Kidney (tissue), 14 donors: ENCODE measurements around the gene RHBDL2. TPM values are rescaled to one million over a fixed set of nuclear protein-coding genes. Genes with fewer than 3 reads are reported as not detected.
"Not testable (repeated sequence)": the region's sequence is repeated elsewhere in the genome, so short reads cannot be mapped to it uniquely, and the experiment has no call there.

Experiments used
- DNase-seq, 5 donors: peaks; one replicate each; pipeline ENCODE4 v3.0.0-alpha.2; 2013 to 2020
- FAIRE-seq: peaks from 2 replicates; lab custom pipeline; 2012; peaks lifted over from hg19 to GRCh38; lab: Jason Lieb, UNC
- H3K27ac ChIP-seq, 2 donors: one replicate each; pipeline ENCODE4 v1.7.0; 2013; ENCODE audit warnings: low read depth in 2 of 2, low read length in 2 of 2, inconsistent platforms in 1 of 2
- H3K27me3 ChIP-seq: one replicate; pipeline ENCODE4 v1.7.1; 2013; ENCODE audit warnings: low read length, inconsistent platforms; ENCODE audit not compliant: control insufficient read depth, insufficient read depth
- H3K36me3 ChIP-seq, 3 donors: one replicate each; pipeline versions ENCODE4 v1.7.0 to v1.7.1; 2013; ENCODE audit warnings: low read length in 3 of 3, control low read depth in 1 of 3, inconsistent platforms in 1 of 3; ENCODE audit not compliant: insufficient read depth in 3 of 3, control insufficient read depth in 2 of 3
- H3K4me1 ChIP-seq, 3 donors: one replicate each; pipeline versions ENCODE4 v1.7.0 to v1.7.1; 2013; ENCODE audit warnings: low read length in 3 of 3, inconsistent platforms in 1 of 3, low read depth in 1 of 3; ENCODE audit not compliant: control insufficient read depth in 2 of 3, insufficient read depth in 2 of 3
- H3K4me3 ChIP-seq, 3 donors: one replicate each; pipeline versions ENCODE4 v1.7.0 to v1.8.1; 2013; ENCODE audit warnings: low read length in 3 of 3, control low read depth in 1 of 3, inconsistent platforms in 1 of 3
- H3K9ac ChIP-seq, 3 donors: one replicate each; pipeline versions ENCODE4 v1.7.0 to v1.7.1; 2013; ENCODE audit warnings: low read length in 3 of 3, control low read depth in 1 of 3, inconsistent platforms in 1 of 3
- H3K9me3 ChIP-seq, 3 donors: one replicate each; pipeline versions ENCODE4 v1.7.0 to v1.7.1; 2013; ENCODE audit warnings: low read length in 3 of 3, control low read depth in 1 of 3, inconsistent platforms in 1 of 3; ENCODE audit not compliant: control insufficient read depth in 2 of 3, insufficient read depth in 1 of 3
- intact Hi-C: fragments of 100-400 bp; cut with DNase I; formaldehyde crosslinking; loops from one replicate; pipeline ENCODE4 v1.11.1; 2022
- polyA plus RNA-seq: library from polyadenylated mRNA; stranded (reverse); fragments of 350-450 nt; fragmentation: Illumina TruSeq; extraction: RNeasy Lipid Tissue Mini Kit (QIAGEN cat#74804); gene quantifications from one replicate; pipeline ENCODE4 v1.2.3, GENCODE V29; 2014; ENCODE audit warnings: low read depth, low replicate concordance; ENCODE audit not compliant: insufficient read depth
- total RNA-seq: library from RNA; stranded (reverse); fragmentation: NEBNext Ultra II Directional; extraction: Animal tissue kit (Norgen Biotek cat#: 25700); gene quantifications from one replicate; pipeline ENCODE4 v1.2.1, GENCODE V29; 2021
- TF ChIP-seq, protein P1 (sequence below): IDR thresholded peaks from 3 replicates; pipeline ENCODE4 v1.5.1; 2012; ENCODE audit warnings: mild to moderate bottlenecking, moderate library complexity, borderline replicate concordance; ENCODE audit not compliant: insufficient read depth; ENCODE audit errors: extremely low read depth
- donor health status: control.
- donor health status: control.
- donor health status: control.
- donor health status: control.
- donor health status: control.
- donor health status: DM: yes; HTN: yes; CAD: no.
- donor health status: Normal renal cell carcinoma (clear cell type).

Gene RHBDL2
- total and polyA plus RNA-seq, 2 donors from 2014 or later = 0.34 to 2.1 TPM

DNA sequence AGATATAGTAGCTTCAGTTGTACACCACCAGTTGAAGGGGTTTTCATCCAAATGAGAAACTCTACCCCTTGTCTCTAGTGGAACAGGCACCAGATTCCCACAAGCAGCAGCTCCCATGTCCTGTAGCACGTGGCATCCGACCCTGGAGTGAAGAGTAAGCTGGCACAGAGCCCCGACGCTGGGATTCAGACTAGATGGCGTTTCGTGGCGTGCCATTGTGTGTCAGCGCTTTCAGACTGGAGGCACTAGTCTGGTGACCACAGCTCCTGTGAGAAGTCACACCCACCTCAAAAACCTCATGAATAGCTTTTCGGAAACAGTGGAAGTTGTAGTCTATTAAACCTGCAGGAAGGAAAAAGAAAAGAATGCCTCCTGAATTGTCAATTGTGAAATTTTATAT lies 102.3 kb downstream of the RHBDL2 start:
- Histone ChIP-seq H3K4me1 (no peaks in the 10 kb centered on the region), H3K36me3 (peaks cover 2 to 15% (median 14%) of the 10 kb centered on the region in 3 donors), H3K27ac (no peak overlapping the region), H3K9me3 (no peaks in the 10 kb centered on the region), H3K4me3 (no peak overlapping the region), H3K27me3 (no peaks in the 10 kb centered on the region), H3K9ac (no peak overlapping the region)
- TF ChIP-seq, protein P1, sequence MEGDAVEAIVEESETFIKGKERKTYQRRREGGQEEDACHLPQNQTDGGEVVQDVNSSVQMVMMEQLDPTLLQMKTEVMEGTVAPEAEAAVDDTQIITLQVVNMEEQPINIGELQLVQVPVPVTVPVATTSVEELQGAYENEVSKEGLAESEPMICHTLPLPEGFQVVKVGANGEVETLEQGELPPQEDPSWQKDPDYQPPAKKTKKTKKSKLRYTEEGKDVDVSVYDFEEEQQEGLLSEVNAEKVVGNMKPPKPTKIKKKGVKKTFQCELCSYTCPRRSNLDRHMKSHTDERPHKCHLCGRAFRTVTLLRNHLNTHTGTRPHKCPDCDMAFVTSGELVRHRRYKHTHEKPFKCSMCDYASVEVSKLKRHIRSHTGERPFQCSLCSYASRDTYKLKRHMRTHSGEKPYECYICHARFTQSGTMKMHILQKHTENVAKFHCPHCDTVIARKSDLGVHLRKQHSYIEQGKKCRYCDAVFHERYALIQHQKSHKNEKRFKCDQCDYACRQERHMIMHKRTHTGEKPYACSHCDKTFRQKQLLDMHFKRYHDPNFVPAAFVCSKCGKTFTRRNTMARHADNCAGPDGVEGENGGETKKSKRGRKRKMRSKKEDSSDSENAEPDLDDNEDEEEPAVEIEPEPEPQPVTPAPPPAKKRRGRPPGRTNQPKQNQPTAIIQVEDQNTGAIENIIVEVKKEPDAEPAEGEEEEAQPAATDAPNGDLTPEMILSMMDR = no peak
- DNase-seq (no peak), FAIRE-seq (no peak)
- intact Hi-C loops = loop anchor here (10.0 kb wide), 1 partner anchor 805 kb away; no protein-coding TSS in a partner anchor

DNA sequence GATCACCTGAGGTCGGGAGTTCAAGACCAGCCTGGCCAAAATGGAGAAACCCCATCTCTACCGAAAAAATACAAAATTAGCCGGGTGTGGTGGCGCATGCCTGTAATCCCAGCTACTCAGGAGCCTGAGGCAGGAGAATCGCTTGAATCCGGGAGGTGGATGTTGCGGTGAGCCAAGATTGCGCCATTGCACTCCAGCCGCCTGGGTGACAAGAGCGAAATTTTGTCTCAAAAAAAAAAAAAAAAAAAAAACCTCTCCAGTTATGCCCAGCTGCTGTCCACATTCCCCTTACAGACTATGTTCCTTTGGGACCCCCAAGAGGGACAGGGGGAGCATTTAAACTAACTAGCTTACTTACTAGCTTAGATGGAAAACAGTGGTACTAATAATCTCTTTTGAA lies 105.3 kb downstream of the RHBDL2 start:
- peaks cover 2 to 15% (median 8%) of the 10 kb centered on the region in 3 donors for H3K36me3 ChIP-seq
- FAIRE-seq, H3K27ac ChIP-seq, H3K9me3 ChIP-seq, H3K4me3 ChIP-seq, H3K9ac ChIP-seq, H3K4me1 ChIP-seq, H3K27me3 ChIP-seq, DNase-seq: not testable (repeated sequence)
- intact Hi-C loops = loop anchor here (10.0 kb wide), 1 partner anchor 802 kb away; no protein-coding TSS in a partner anchor

Other genes with a start within 250 kb of the RHBDL2 start
- gene RRAGC, start 82.1 kb downstream of the RHBDL2 start, total RNA-seq = 27.3 TPM
- gene RRAGC, start 82.1 kb downstream of the RHBDL2 start, polyA plus RNA-seq = 22.9 TPM
- gene MYCBP, start 68.5 kb downstream of the RHBDL2 start, total RNA-seq = 31.1 TPM
- gene MYCBP, start 68.5 kb downstream of the RHBDL2 start, polyA plus RNA-seq = 20.6 TPM
- not detected for gene GJA9, start 60.2 kb downstream of the RHBDL2 start, total RNA-seq
- gene GJA9, start 60.2 kb downstream of the RHBDL2 start, polyA plus RNA-seq = not detected
- 56.9 TPM for gene AKIRIN1, start 49.4 kb upstream of the RHBDL2 start, total RNA-seq
- gene AKIRIN1, start 49.4 kb upstream of the RHBDL2 start, polyA plus RNA-seq = 40.7 TPM
- gene NDUFS5, start 84.5 kb upstream of the RHBDL2 start, total RNA-seq = 174 TPM
- 1,037 TPM for gene NDUFS5, start 84.5 kb upstream of the RHBDL2 start, polyA plus RNA-seq